ENCODE measurements around the gene CASP2. TPM values are rescaled to one million over a fixed set of nuclear protein-coding genes. Genes with fewer than 3 reads are reported as not detected.

Gene CASP2
- polyA plus RNA-seq, 1 experiment = 16.0 TPM

- no peak for TF ChIP-seq CTCF (IDR thresholded peaks at IDR 0.05; ENCODE audit: insufficient read depth, low read depth, low read length)
- H3K27me3 ChIP-seq (ENCODE audit: control insufficient read depth, insufficient read depth, low read length) = peaks cover 15% of the 10 kb centered on the region
- no peaks in the 10 kb centered on the region for H3K36me3 ChIP-seq (ENCODE audit: control insufficient read depth, insufficient read depth, low read length)
- ChIA-PET CTCF (interaction anchor here (1.4 kb wide), 1 partner anchor 115 kb away, joined by 4 read pairs; no protein-coding TSS in a partner anchor), POLR2A (no interaction called here)
- no peak overlapping the region for H3K4me3 ChIP-seq (ENCODE audit: low read depth, low read length)
- DNase-seq (ENCODE audit: low read depth) = no peak
Measured at GRCh38 chr7:143354965-143355364, 66.8 kb downstream of the CASP2 start.

- TF ChIP-seq CTCF (IDR thresholded peaks at IDR 0.05; ENCODE audit: insufficient read depth, low read depth, low read length) = no peak
- CTCF ChIA-PET = interaction anchor here (1.4 to 1.5 kb wide), 2 partner anchors 14 to 115 kb away, joined by 3 to 4 read pairs; no protein-coding TSS in a partner anchor
- no peak for DNase-seq (ENCODE audit: low read depth)
Measured at GRCh38 chr7:143355450-143356385, 67.6 kb downstream of the CASP2 start.

GRCh38 chr7:143356414-143357050 is 68.4 kb downstream of the CASP2 start:
- CTCF ChIA-PET = interaction anchor here (1.4 to 1.5 kb wide), 2 partner anchors 13 to 116 kb away, joined by 3 to 4 read pairs; no protein-coding TSS in a partner anchor

More at GRCh38 chr7:143355450-143356385, 67.6 kb downstream of the CASP2 start:
- Histone ChIP-seq H3K27me3 (ENCODE audit: control insufficient read depth, insufficient read depth, low read length) (peaks cover 14% of the 10 kb centered on the region), H3K36me3 (ENCODE audit: control insufficient read depth, insufficient read depth, low read length) (no peaks in the 10 kb centered on the region), H3K4me3 (ENCODE audit: low read depth, low read length) (no peak overlapping the region)
- POLR2A ChIA-PET = no interaction called here

More at GRCh38 chr7:143356414-143357050, 68.4 kb downstream of the CASP2 start:
- DNase-seq (ENCODE audit: low read depth) = no peak
- POLR2A ChIA-PET = no interaction called here
- H3K4me3 ChIP-seq (ENCODE audit: low read depth, low read length) = no peak overlapping the region
- TF ChIP-seq CTCF (IDR thresholded peaks at IDR 0.05; ENCODE audit: insufficient read depth, low read depth, low read length) = no peak
- no peaks in the 10 kb centered on the region for H3K36me3 ChIP-seq (ENCODE audit: control insufficient read depth, insufficient read depth, low read length)
- peaks cover 15% of the 10 kb centered on the region for H3K27me3 ChIP-seq (ENCODE audit: control insufficient read depth, insufficient read depth, low read length)

Small RNA genes lying within 50 kb of the gene (small RNA-seq; reads per million reads assigned to genes)
- gene RN7SL481P (ENCODE audit: insufficient read length, low read depth, low replicate concordance) (not detected), gene RN7SL535P (ENCODE audit: insufficient read length, low read depth, low replicate concordance) (not detected)

Other genes starting within 250 kb of the CASP2 start
- not detected in 2 replicates for gene OR6V1, start 236.0 kb upstream of the CASP2 start, polyA plus RNA-seq (2011; rRNA removed)
- gene PIP, start 156.3 kb upstream of the CASP2 start, polyA plus RNA-seq (2011; rRNA removed) = not detected in 2 replicates
- not detected in 2 replicates for gene TAS2R39, start 104.9 kb upstream of the CASP2 start, polyA plus RNA-seq (2011; rRNA removed)
- not detected in 2 replicates for gene TAS2R40, start 66.3 kb upstream of the CASP2 start, polyA plus RNA-seq (2011; rRNA removed)
- 132 and 164 TPM in 2 replicates for gene GSTK1, start 24.9 kb upstream of the CASP2 start, polyA plus RNA-seq (2011; rRNA removed)
- 0.11 and 0.15 TPM in 2 replicates for gene TMEM139, start 3.4 kb upstream of the CASP2 start, polyA plus RNA-seq (2011; rRNA removed)
- not detected in 2 replicates for gene CLCN1, start 27.8 kb downstream of the CASP2 start, polyA plus RNA-seq (2011; rRNA removed)
- 2.0 and 2.9 TPM in 2 replicates for gene FAM131B, start 74.4 kb downstream of the CASP2 start, polyA plus RNA-seq (2011; rRNA removed)
- 44.8 and 69.9 TPM in 2 replicates for gene ZYX, start 93.0 kb downstream of the CASP2 start, polyA plus RNA-seq (2011; rRNA removed)
- 0.05 TPM in 1 of 2 replicates, not detected in the other for gene EPHA1, start 120.5 kb downstream of the CASP2 start, polyA plus RNA-seq (2011; rRNA removed)
- not detected in 2 replicates for gene TAS2R60, start 155.1 kb downstream of the CASP2 start, polyA plus RNA-seq (2011; rRNA removed)
- not detected in 2 replicates for gene TAS2R41, start 189.5 kb downstream of the CASP2 start, polyA plus RNA-seq (2011; rRNA removed)